ENCODE data around the gene HACD1. TPM values are rescaled to one million over a fixed set of nuclear protein-coding genes. Genes with fewer than 3 reads are reported as not detected.
A peak's percentile ranks its signal among the peaks of the same experiment; 100 is the strongest.

Gene HACD1
- total RNA-seq, 1 donor from 2014 or later: 77.4 TPM

DNA sequence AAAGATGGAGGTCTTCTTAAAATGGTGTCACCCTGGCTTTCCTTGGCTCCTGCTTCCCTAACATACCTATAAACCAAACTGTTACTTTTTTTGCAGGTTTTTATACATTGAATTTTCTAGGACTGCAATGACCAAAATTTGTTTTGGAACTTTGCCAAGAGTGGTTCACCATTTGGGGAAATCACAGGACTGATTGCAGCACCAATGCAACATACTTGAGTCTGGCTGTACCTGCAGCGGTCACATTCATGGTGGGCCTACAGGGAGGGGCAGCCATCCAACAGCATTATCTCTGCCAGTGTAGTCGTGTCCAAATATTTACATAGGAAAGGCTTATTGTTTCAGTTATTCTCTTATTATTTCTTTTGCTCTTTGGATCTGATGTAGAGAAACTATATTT, 69.0 kb downstream of the HACD1 start:
- no peaks in the 10 kb centered on the region for H3K27me3 Mint-ChIP-seq (ENCODE audit: low read depth)
- H3K4me3 Mint-ChIP-seq (ENCODE audit: unreplicated experiment): no peak overlapping the region
- peaks cover 3% of the 10 kb centered on the region for H3K9me3 Mint-ChIP-seq (ENCODE audit: low read depth)
- H3K36me3 Mint-ChIP-seq (ENCODE audit: low read depth): no peaks in the 10 kb centered on the region
- H3K4me1 Mint-ChIP-seq (ENCODE audit: low read depth): peaks cover 12% of the 10 kb centered on the region
- TF ChIP-seq, protein P1, sequence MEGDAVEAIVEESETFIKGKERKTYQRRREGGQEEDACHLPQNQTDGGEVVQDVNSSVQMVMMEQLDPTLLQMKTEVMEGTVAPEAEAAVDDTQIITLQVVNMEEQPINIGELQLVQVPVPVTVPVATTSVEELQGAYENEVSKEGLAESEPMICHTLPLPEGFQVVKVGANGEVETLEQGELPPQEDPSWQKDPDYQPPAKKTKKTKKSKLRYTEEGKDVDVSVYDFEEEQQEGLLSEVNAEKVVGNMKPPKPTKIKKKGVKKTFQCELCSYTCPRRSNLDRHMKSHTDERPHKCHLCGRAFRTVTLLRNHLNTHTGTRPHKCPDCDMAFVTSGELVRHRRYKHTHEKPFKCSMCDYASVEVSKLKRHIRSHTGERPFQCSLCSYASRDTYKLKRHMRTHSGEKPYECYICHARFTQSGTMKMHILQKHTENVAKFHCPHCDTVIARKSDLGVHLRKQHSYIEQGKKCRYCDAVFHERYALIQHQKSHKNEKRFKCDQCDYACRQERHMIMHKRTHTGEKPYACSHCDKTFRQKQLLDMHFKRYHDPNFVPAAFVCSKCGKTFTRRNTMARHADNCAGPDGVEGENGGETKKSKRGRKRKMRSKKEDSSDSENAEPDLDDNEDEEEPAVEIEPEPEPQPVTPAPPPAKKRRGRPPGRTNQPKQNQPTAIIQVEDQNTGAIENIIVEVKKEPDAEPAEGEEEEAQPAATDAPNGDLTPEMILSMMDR (IDR thresholded peaks at IDR 0.05): no peak
- no peak for DNase-seq (ENCODE audit: low spot score)
- peak overlapping the region; percentile 15 for H3K27ac Mint-ChIP-seq (ENCODE audit: unreplicated experiment)

DNA sequence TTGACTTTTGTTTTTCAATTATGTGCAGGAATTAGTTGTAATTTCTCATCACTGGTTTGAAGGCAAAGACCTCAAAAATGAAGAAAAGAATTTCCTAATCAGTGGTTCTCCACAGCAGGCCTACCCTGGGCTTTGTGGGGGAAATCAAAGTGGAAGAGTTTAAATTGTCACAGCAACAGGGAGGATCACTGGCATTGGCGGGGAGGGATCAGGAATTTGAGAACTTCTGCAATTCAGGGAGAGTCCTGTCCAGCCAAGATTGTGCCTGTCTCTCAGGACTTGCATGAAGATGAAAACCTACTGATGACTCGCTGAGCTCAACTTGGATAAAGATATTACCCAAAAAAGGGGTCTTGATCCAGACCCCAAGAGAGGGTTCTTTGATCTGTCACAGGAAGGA, 70.1 kb downstream of the HACD1 start:
- peaks cover 3% of the 10 kb centered on the region for H3K9me3 Mint-ChIP-seq (ENCODE audit: low read depth)
- no peaks in the 10 kb centered on the region for H3K36me3 Mint-ChIP-seq (ENCODE audit: low read depth)
- H3K27ac Mint-ChIP-seq (ENCODE audit: unreplicated experiment): no peak overlapping the region
- H3K27me3 Mint-ChIP-seq (ENCODE audit: low read depth): no peaks in the 10 kb centered on the region
- TF ChIP-seq, protein P1 (IDR thresholded peaks at IDR 0.05): no peak
- no peak for DNase-seq (ENCODE audit: low spot score)
- no peak overlapping the region for H3K4me3 Mint-ChIP-seq (ENCODE audit: unreplicated experiment)
- H3K4me1 Mint-ChIP-seq (ENCODE audit: low read depth): peaks cover 12% of the 10 kb centered on the region

- Mint-ChIP-seq H3K36me3 (ENCODE audit: low read depth) (no peaks in the 10 kb centered on the region), H3K4me1 (ENCODE audit: low read depth) (peaks cover 12% of the 10 kb centered on the region), H3K27ac (ENCODE audit: unreplicated experiment) (no peak overlapping the region), H3K27me3 (ENCODE audit: low read depth) (no peaks in the 10 kb centered on the region), H3K9me3 (ENCODE audit: low read depth) (peaks cover 6% of the 10 kb centered on the region), H3K4me3 (ENCODE audit: unreplicated experiment) (no peak overlapping the region)
- no peak for DNase-seq (ENCODE audit: low spot score)
- TF ChIP-seq, protein P1 (IDR thresholded peaks at IDR 0.05): no peak
These were observed 72.7 kb downstream of the HACD1 start for GRCh38 chr10:17544465-17544864.

Other genes starting within 250 kb of the HACD1 start
- 0.24 TPM in 1 of 3 replicates, not detected in the others for gene ST8SIA6, start 162.8 kb downstream of the HACD1 start, total RNA-seq
- 27.4 to 30.7 TPM (median 27.6 TPM) in 3 replicates for gene STAM, start 26.8 kb upstream of the HACD1 start, total RNA-seq
- gene TMEM236, start 134.8 kb upstream of the HACD1 start, total RNA-seq: 0.07 to 0.23 TPM (median 0.22 TPM) in 3 replicates
- 0.07 TPM in 1 of 3 replicates, not detected in the others for gene MRC1, start 192.0 kb upstream of the HACD1 start, total RNA-seq

Data from chondrocyte (in vitro differentiated cells).